ENCODE data around the gene DCLK3.

DCLK3 gene

GRCh38 chr3:36662626-36663025, 101.7 kb downstream of the DCLK3 start:
- no peak for DNase-seq

Data from activated naive CD4-positive, alpha-beta T cell (primary cell).